ENCODE measurements around the gene GATA5. TPM values are rescaled to one million over a fixed set of nuclear protein-coding genes. Genes with fewer than 3 reads are reported as not detected.

The GATA5 gene
- total RNA-seq, 2 experiments from 2014 or later = not detected

DNA sequence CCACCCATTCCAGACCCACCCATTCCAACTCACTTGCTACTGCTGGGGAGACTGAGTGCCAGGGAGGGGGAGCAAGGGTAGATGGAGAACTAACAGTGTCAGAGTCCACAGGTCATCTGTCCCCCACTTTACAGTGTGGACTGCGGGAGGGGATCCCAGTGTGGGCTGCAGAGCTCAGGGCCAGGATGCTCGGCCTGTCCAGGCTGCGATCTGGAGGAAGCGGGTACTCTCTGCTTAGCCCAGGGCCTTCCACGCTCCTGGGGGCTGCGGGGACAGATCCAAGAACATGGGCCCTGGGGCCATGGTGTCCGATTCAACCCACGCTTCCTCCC lies 14.1 kb upstream of the GATA5 start:
- ChIA-PET POLR2A (no interaction called here), CTCF (no interaction called here)

DNA sequence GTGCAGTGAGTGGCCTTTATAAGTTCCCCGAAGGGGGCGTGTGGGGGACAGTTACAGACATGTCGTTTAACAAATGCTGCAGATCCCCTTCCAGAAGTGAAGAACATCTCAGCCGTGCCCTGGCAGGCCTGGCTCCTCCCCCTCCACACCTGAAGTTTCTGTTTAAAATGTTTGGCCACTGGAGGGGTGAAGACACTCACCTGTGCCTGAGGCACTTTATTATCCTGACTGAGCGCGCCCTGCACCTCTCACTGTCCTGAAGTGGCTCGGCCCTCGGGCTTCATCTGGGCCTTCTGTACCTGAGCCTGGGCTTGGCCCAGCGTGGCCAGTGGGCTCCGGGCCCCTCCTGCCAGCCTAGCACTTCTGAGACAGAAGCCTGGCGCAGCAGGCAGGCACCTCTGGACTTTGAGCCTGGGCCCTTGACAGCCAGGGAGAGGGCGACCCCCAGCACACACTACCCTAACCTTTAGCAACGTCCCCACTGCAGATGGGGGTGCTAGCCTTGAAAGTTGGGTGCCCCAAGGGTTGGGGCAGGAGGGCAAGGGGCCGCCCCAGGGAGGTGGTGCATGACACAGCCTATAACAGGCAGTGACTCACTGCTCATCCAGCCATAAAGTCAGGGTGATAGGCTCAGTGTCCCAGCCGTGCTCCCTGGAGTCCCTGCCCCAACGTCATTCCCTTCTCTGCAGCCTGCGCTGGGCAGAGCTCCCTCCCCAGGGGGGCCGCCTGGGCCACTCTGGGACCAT lies 13.6 kb upstream of the GATA5 start:
- ChIA-PET POLR2A (no interaction called here), CTCF (no interaction called here)

DNA sequence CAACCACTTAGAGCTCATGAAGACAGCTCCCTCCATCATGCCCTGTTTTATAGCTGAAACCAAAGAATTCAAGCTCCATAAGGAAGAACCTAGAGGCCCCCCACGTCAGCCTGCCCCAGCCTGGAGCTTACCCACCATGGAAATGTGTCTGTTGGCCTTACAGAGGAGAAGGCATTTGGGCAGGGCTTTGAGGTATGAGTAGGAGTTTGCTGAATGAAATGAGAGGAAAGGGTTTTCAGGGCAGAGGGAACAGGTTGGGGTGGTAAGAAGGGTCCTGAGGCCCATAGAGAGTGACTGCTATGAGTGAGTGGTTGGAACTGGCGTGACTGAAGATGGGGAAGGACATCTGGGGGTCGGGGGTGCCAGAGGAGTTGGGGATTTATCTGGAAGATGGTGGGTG lies 12.7 kb upstream of the GATA5 start:
- ChIA-PET POLR2A (no interaction called here), CTCF (no interaction called here)

DNA sequence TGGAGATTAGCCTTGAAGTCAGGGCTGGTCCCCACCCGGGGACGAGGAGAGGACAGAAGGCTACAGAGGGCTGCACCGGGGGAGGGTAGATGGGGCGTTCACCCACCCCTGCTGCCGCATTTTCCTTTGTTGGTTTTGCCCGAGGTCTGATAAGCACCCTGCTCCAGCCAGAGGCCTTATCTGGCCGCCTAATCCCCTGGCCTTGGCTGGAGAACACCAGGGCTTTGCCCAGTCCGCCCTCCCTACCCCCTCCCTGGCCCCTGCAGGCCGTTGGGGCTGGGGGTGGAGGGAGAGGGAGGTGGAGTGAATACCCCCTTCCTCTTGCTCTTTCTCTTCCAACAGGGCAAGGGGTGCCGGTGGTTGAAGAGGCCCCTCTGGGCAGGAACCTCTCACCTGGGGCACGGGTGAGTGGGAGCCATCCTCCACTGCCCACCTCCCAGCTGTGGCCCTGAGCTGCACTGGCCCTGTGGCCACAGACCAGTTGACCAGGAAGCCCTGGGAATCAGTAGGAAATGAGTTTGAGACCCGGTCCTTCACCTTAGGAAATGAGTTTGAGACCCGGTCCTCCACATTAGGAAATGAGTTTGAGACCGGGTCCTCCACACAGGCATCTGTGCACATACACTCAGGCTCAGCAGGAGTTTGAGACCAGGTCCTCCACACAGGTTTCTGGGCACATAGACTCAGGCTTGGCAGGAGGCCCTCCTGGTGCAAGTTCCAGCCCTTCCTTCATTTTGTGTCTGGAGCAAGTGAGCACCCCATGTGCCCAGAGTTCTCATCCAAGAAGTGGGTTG lies 12.0 kb upstream of the GATA5 start:
- ChIA-PET POLR2A (no interaction called here), CTCF (no interaction called here)

DNA sequence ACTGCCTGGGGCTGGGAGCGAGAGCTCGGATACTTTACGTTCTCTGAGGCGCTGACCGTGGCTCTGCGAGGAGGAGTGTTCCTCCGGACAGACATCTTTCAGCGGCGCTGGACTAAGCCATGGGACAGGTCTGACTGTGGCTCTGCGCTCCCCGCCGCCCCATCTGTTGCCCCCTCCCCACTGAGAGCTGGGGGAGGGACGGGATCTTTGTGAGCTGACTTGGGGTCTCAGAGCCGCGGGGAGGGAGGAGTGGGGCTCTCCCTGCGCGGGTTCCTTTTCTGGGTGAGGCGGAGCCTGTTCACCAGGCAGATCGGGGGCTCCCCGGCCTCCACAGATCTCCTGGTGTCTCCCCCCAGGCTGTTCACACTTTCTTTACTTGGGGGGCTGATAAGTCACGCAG lies 11.3 kb upstream of the GATA5 start:
- ChIA-PET CTCF (no interaction called here), POLR2A (no interaction called here)

GRCh38 chr20:62486484-62486883 lies 10.7 kb upstream of the GATA5 start:
- ChIA-PET POLR2A (no interaction called here), CTCF (no interaction called here)

- CTCF ChIA-PET = no interaction called here
- POLR2A ChIA-PET = no interaction called here
Measured at GRCh38 chr20:62485701-62486089, 9.9 kb upstream of the GATA5 start.

DNA sequence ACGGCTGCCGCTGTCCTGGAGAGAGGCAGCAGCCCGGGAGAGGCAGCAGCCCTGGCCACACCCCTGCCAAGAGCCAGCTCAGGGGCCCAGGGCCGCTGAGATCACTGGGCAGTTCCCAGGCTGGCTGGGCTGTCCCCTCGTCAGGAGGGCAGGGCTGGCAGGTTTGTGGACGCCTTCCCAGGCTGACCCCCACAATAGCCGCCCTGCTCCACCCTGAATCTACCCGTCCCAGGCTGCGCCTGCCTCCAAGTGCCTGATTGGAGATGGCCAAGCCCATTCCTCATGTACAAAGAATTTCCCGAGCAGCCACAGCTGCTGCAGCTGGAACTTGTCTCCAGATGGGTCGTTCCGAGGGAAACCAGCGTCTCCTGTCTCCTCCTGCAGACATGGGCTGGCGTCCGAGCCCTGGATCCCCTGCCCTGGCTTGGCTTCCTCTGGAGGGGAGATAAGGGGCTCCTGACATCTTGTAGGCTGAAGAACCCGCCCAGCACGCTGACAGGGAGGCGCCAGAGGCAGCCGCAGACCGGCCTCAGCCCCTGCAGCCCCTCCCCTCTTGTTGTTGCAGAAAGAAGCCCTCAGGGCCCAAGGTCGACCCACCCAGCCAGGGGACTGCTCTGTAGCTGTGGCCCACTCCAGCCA lies 9.4 kb upstream of the GATA5 start:
- ChIA-PET CTCF (no interaction called here), POLR2A (no interaction called here)

DNA sequence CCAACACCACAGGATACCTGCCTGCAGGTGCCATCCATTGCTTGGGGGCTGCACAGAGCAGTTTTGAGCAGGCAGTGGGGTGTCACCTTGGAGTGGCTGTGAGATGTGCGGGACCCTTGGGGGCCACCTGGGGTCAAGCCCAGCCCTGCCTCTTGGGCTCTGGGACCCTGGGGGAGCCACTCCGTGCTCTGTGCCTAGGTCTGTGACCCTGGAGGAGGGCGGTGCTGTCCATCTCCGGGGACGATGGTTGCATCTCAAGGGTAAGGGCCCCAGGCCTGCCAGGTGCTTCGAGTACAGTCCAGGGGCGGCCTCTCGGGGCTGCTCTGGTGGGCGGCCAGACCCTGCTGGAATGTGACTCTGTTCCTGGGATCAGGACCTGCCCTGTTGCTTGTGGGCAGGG lies 8.7 kb upstream of the GATA5 start:
- ChIA-PET CTCF (no interaction called here), POLR2A (no interaction called here)

DNA sequence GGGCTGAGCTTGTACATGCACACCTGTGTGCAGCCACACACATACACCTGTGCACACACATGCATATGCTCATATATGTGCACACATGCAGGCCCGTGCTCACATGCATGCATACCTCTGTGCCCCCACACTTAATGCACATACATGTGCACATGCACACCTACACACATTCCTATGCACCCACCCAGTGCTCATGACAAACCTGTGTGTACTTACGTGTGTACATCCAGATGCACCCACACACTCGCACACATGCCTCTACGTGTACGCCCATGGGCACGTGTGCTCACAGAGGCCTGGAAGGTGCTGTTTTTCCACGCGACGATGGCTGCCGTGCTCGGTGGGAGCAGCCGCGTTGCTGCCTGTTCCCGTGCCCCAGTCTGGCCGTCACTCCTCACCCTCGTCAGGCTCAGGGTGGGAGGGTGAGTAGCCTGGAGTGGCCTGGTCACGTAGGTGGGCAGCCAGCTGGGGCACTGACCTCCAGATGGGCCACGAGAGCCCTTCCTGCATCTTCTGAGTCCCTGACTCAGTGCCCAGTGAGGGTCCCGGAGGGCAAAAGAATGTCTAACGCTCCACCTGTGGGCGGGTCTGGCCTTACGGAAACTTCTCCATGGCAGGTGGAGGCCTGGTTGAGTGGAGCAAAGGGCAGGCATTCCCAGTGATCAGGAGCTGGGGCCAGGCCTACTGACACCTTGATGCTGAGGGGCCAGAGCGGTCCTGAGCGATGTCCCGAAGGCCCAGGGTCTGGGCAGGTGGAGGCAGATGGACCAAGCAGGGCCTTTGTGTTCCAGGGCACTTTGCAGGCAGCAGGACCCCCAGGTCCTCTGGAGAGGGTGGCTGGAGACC lies 8.0 kb upstream of the GATA5 start:
- CTCF ChIA-PET = no interaction called here

DNA sequence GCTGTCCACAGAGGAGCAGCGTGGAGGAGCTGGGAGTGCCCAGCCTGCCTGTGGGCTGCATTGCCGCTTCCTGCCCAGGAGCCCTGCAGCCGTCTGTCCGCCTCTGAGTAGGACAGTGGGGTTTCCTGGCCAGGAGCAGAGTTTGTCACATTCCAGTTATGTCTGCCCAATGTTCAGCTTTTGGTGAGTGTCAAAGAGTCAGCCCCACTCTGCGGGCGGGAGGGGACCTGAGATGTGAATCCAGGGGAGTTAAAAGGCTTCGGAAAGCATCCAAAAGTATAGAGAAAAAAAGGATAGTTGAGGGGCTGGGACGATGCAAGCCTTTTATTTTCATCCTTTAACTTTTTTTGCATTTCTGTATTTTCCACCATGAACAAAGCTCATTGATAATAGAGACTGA lies 7.2 kb upstream of the GATA5 start:
- ChIA-PET POLR2A (no interaction called here), CTCF (no interaction called here)

More for the DNA sequence above, 8.0 kb upstream of the GATA5 start:
- POLR2A ChIA-PET = no interaction called here

- POLR2A ChIA-PET = no interaction called here
- CTCF ChIA-PET = no interaction called here
Measured at GRCh38 chr20:62482146-62482809, 6.5 kb upstream of the GATA5 start.

DNA sequence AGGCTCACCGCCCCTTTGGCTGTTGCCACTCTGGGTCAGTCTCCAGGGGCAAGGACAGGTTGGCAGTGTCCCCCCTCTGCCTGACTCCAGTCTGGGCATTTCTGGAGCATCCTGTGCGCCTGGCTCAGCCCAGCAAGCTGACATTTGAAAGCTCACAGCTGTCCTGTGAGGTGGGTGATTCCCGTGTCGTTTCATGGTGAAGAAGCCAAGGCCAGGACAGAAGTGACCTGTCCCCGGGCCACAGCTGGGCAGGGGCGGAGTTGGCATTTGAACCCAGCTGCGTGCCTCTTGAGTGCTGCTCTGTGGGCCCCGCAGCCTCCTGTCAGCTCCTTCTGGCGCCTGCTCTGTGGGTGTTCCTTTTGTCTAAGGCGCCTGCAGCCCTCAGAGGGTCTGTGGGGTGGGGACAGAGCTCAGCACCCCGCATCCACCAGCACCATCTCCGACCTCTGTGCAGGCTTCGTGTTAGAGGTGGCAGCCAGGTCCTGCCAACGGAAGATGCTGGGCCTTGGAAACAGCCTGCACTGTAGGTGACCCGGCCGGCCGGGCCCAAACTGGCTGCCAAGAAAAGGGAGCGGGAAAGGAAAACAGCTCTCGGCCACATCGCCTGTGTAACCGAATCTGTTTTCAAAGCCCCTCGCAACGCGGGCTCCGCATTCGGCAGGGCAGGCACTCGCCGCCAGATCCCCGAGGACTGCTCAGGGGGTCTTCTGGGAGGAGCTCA lies 5.8 kb upstream of the GATA5 start:
- ChIA-PET POLR2A (no interaction called here), CTCF (no interaction called here)

DNA sequence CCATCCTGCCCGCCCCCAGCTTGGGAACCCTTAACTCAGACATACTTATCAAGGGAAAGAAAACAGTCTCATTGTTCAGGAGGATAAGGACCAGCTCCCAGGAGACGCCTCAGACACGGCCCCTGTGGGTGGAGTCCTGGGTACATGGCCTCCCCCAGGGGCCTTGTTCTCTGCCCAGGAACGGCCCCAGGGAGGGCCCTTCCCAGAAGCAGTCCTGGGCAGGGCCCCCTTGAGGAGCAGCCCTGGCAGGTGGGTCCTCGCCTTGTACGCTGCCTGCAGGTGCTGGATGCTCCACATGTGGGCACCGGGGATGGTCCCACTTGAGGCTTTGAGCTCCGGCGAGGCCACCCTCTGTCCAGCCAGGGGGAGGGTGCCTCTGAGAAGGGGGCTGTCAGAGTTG lies 4.5 kb upstream of the GATA5 start:
- POLR2A ChIA-PET = no interaction called here
- CTCF ChIA-PET = no interaction called here

DNA sequence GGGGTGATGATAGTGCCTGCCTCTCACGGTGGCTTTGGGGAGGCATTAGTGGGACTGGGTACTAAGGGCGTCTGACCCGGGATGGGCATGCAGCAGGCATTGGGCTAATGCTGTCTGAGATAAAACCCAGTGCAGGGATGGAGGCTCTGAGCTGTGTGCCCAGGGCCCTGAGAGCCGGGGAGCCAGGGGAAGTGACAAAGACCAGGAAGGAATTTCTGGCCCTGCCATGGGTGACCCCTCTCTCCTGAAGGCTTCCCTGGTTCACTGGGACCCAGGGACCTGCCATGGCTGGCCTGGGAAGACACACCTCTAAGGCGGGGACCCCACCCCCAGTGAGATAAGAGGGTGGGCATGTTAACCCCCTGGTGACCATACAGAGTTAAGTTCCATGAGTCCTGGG lies 3.9 kb upstream of the GATA5 start:
- POLR2A ChIA-PET = no interaction called here

GRCh38 chr20:62479156-62479555 lies 3.4 kb upstream of the GATA5 start:
- CTCF ChIA-PET = no interaction called here
- POLR2A ChIA-PET = no interaction called here

More for the DNA sequence above, 3.9 kb upstream of the GATA5 start:
- CTCF ChIA-PET = no interaction called here

DNA sequence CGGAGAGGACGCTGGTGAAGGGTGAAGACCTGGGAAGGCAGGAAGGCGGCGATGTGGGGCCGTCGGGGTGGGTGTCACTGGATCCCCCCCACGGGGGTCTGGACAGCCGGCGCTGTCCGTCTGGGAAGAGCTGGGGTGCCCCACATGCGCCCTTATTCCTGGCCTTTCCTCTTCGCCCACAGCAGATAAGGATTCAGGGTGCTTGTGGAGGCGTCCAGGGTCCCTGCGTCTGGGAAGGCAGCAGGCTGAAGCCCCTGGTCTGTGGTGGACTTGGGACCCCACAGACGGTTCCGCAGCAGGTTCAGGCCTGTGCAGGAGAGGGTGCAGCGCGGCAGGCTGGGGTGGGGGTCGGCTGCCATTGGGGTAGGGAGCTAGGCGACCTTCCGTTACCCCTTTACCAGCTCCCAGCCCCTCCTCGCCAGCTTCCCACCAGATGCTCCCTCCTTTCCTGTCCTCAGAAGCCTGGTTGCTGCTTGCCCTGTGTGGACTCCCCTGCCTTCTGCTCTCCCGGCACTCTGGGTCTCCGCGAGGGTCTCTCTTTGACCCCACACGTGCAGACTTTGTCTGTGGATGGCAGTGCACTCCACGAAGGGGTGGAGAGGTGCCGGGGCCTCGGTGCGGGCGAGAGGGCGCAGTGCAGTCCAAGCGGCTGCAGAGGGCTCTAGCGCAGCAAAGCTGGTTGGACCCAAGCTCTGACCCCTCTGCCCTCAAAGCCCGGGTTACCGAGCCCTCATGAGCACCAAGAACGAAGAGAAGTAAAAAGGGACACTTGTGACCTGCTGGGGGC lies 2.1 kb upstream of the GATA5 start:
- ChIA-PET POLR2A (no interaction called here), CTCF (interaction anchor here (1.1 kb wide), 1 partner anchor 22 kb away, joined by 3 read pairs; no protein-coding TSS in a partner anchor)

DNA sequence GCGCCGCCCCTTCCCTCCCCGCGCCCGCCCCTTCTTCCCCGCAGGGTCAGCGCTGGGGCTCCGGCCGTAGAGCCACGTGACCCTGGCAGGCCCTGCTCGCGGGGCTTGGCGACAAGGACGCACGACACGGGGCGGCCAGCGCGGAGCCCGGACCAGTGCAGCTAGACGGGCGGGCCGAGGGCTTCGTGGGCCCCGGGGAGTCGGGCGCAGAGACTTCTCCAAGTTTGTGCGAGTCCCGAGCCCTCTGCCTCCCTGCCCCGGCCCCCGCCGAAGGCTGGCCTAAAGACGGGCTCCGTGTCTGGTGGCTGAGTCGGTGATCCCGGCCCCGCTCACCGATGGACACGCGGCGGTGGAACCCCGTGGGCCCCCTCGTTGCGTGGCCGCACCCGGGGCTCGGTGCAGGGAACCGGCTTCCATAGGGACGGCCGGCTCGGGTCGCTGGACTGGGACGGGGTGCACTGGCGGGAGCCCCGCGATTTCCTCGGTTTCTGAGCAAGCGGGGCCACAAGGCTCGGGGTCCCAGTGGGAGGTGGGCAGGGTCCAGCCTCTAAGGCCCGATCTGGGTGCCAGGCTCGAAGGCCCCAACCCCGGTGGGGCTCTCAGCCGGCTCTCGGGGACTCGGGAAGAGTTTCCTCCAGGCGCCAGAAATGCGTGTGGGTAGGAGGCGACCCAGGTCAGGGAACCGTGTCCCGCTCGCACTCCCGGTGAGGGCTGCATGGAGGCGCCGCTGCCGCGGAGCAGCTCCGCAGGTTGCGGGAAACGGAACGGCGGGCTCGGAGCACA lies 452 bp upstream of the GATA5 start:
- ChIA-PET POLR2A (interaction anchor here (0.7 kb wide), 1 partner anchor 173 kb away, joined by 3 read pairs; no protein-coding TSS in a partner anchor), CTCF (no interaction called here)

Measured in activated CD8-positive, alpha-beta memory T cell treated with anti-CD3 and anti-CD28 coated beads for 36 hours (primary cell).